NCI-H2171 (cell line): ENCODE measurements around the gene STK26.
A peak's percentile ranks its signal among the peaks of the same experiment; 100 is the strongest.
"Not testable (repeated sequence)": the region's sequence is repeated elsewhere in the genome, so short reads cannot be mapped to it uniquely, and the experiment has no call there.

ENCODE experiments used
- DNase-seq: peaks from one replicate; lab custom pipeline; 2025; lab: John Stamatoyannopoulos, UW

STK26 gene

DNA sequence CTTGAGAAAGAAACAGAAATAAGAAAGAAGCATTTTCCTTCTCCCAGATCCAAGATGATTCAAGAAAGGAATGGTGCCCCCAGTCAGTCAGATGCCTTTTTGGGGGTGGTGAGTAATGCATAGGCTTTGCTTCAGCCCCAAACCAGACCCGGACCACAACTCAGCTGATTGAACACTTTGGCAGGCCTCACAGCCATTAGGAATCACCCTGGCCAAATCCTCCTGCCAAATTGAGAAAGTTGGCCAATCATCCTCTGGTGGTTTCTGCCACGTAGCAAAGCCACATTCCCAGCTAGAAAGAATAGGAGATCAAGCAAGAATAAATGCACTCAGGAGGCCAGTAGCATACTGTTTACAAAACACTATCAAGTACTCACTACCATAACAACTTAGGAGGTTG, 71.1 kb downstream of the STK26 start:
- no peak for DNase-seq

DNA sequence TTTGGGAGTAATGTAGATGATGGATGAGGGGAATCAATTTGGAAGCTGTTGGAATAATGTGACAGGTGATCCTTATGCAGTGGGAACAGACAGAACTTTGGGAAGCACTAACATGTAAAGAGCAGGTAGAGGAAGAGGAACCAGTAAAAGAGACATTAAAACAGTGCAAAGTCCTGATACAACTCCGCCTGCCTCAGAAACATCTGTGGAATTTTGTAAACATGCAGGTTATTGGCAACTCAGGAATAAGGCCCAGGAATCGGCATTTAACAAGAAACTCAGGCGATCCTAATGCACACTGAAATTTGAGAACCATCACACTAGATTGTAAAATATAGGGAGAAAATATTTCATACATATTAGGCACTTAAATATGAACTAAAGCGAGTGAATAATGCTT, 75.6 kb downstream of the STK26 start:
- DNase-seq, result not testable (repeated sequence)

DNA sequence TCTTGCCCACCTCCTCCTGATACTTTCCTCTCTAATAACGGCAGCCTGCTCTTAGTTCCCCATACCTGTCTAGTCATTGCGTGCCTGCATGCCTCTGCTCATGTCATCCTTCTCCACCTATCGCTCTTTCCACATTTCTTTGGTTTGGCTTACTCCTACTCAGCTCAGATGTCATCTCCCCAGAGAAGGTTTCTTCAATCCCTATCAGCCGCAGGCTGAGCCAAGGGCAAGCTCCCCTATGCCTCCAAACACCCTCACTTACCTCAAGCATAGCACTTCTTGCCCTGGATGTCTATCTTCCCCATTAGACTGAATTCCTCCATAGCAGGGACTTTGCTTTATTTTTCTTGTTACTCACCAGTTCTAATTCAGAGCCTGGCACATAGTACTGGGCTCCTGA, 78.1 kb downstream of the STK26 start:
- no peak for DNase-seq

DNA sequence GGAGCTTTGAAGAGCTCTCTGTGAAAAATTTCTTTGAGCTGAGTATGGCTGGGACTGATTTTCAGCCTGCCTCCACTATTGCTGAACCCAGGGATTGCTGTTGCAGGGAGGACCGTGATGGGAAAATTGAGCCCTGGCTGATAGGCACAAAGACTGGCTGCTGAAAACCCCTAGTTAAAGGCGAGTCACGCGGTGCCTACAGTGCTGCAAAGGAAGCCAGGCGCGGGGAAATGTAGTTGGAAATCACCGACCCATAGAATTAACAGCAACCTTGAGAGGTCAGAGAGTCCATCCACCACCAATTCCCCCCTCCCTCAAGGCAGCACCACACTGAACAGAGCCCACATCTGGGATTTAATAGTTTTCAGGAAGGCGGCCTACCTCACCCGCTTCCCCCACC, 78.7 kb downstream of the STK26 start:
- no peak for DNase-seq

DNA sequence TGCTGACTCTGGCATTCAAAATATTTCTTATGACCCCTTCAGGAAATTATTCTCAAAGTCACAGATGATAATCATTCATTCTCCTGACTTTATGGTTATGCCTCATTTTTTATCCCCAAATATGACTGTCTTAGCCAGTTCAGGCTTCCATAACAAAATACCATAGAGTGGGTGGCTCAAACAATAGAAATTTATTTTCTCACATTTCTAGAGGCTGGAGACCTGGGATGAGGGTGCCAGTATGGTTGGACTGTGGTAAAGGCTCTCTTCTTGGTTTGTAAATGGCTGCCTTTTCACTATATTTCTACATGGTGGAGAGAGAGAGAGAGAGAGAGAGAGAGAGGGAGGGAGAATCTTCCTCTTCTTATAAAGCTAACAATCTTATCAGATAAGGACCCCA, 84.2 kb downstream of the STK26 start:
- no peak for DNase-seq

DNA sequence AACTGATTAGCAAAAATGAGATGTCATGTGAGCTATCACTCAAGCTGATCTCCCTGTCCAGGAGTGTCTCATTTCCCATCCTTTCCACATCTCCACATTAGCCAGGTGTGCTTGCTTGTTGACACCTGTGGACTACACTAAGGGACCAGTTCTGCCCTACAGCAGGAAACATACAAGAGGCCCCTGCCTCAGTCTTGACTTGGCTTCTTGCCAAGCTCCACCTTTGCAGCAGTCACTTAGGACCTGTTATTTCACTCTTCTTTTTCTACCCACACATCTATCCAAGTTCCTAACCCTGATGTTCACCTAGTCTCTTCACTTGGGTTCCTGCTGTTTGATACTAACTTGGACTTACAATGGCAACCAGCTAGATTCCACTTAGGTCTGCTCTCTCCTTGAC, 91.5 kb downstream of the STK26 start:
- DNase-seq, result no peak

DNA sequence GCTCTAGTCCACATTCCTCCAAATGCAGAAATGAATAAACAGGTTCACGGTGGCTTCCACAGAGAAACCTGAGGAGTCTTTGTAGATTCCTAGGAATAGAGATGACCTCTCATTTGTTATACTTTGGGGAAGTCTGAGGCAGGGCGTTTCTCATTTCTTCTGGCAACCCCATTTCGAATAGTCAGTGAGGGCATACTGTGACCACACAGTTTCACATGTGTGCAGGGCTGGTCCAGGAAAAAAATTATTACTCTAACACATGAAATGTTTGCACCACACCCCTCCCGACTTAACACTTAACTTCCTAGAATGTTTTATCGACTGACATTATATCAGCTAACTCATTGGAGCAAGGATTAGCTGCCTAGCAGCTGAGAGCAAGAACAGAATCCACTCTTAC, 92.7 kb downstream of the STK26 start:
- no peak for DNase-seq

DNA sequence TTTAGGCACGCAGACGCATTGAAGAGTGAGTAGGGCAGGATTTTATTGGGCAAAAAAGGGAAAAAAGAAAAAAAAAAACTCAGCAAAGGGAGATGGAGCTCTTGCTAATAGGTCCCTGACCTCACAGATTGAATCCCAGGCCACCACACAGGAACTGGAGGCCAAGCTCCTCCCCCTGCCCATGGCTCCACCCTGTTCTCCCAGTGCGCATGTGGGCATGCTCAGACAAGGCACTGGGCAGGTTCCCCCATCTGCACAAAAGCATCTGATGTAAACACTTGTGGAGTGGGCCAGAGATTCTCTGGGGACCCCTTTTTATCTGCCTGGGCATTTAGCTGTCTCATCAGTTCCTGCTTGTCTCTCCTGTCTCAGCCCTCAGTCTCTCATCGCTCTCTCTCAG, 95.3 kb downstream of the STK26 start:
- DNase-seq, result peak; percentile 4

DNA sequence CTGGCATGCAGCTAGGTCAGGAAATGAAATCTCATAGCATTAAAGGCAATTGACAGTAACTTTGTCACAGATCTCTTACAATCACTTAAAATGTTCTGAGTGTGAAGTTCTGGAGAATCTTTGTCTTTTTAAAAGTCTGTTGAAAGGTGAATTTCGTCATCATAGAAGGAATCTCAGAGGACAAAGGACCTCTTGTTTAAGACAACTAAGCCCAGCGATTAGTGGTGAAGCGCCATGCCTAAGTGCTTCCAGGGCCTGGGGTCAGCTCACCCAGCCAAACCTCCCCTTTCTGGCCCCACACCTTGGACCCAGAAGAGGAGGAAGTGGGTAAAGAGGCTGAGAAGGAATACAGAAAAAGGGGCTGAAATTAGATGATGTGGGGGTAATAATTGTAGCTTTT, 96.2 kb downstream of the STK26 start:
- no peak for DNase-seq

DNA sequence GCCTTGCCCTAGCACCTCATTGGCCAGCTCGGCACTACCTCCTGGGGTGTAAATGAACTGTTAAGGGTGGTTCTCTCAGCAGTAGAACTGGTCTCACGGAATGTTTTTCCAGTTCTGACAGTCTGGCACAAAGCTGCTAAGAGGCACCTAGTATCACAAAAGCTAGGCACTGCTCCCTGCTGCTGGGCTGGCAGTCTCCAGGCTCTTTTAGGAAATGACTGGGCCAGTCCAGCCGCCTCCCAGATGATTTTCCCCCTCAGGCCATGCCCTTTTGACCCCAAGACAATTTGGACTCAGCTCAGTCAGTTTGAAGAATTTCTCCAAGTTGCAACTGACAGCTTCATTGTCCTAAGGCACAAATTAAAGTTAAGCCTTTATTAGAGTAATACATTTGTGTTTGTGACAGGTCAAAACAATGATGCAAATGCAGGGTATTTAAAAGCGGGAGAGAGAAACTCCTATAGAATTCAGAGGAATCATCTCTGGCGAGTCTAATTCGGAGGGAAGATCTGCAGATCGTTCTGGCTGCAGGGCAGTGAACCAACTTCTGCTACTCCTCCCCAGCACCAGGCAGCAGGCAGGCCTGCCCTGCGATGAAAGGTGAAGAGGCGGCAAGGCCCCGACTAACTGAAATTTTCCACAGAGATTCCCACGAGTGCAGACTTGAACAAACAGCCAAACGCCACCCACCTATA, 96.9 kb downstream of the STK26 start:
- DNase-seq, result no peak

DNA sequence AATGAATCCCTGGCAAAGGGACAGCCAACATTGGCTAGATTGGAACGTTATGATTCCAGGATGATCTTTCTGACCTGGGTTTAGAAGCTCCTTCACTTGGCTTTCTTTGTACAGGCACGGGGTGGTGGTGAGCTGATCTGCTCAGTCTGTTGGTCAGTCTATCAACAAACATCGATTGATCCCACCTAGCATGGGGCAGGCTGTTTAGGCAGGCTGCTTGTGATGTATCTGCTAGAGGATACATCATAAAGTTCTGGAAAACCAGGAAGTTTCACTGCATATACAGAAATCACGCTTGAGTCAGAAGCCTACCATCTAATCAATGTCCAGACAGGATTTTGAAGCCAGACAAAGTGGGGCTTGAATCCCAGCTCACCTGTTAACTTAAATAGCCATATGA, 97.8 kb downstream of the STK26 start:
- DNase-seq, result no peak
